H1 (cell line): Measurements from ENCODE around the gene CHTF18. TPM values are rescaled to one million over a fixed set of nuclear protein-coding genes. Genes with fewer than 3 reads are reported as not detected.
A peak's percentile ranks its signal among the peaks of the same experiment; 100 is the strongest.

Experiments
- BCL11A ChIP-seq, 2 experiments: IDR thresholded peaks; one replicate each; pipeline ENCODE4 v1.6.1; 2011; ENCODE audit warnings: low read depth in 2 of 2, low read length in 2 of 2, mild to moderate bottlenecking in 2 of 2
- EGR1 ChIP-seq: IDR thresholded peaks from 2 replicates; pipeline ENCODE4 v1.6.1; 2011; ENCODE audit warnings: low read depth, low read length, borderline replicate concordance
- GABPA ChIP-seq: IDR thresholded peaks from 2 replicates; pipeline ENCODE4 v1.6.1; 2011; ENCODE audit warnings: mild to moderate bottlenecking, low read length, moderate library complexity, borderline replicate concordance; ENCODE audit not compliant: insufficient read depth
- HDAC2 ChIP-seq, 2 experiments: fragments of 300-600 bp in 1 of 2; sonication (generic) in 1 of 2; IDR thresholded peaks; 2 replicates each; pipeline ENCODE4 v1.6.1; 2011 to 2012; ENCODE audit warnings: low read depth in 2 of 2, low read length in 2 of 2, mild to moderate bottlenecking in 2 of 2, moderate library complexity in 2 of 2, borderline replicate concordance in 1 of 2, inconsistent platforms in 1 of 2
- NANOG ChIP-seq: IDR thresholded peaks from 2 replicates; pipeline ENCODE4 v1.6.1; 2011; ENCODE audit warnings: low read length, low read depth, mild to moderate bottlenecking, inconsistent platforms; ENCODE audit not compliant: insufficient read depth, poor library complexity, severe bottlenecking
- TAF7 ChIP-seq: optimal IDR thresholded peaks from 2 replicates; pipeline ENCODE3; 2011; ENCODE audit warnings: low read depth, mild to moderate bottlenecking, inconsistent platforms, low read length, moderate library complexity, borderline replicate concordance
- TCF12 ChIP-seq: IDR thresholded peaks from 2 replicates; pipeline ENCODE4 v1.6.1; 2011; ENCODE audit warnings: low read depth, mild to moderate bottlenecking, low read length
- polyA plus RNA-seq, 7 experiments: library from polyadenylated mRNA; depleted of rRNA in 3 of 7; stranded (reverse) in 5 of 7; unstranded in 2 of 7; fragments of >200 nt in 5 of 7; fragments of 200-250 nt in 2 of 7; gene quantifications; 1 replicate in 5 of 7; 2 replicates in 1 of 7; 4 replicates in 1 of 7; pipeline versions ENCODE4 v1.2.1 to v1.2.3, GENCODE V29; 2011 to 2013; ENCODE audit warnings: missing spikeins in 2 of 7, mixed read lengths in 2 of 7
- total RNA-seq: library from RNA; stranded (reverse); fragmentation: NEBNext Ultra II Directional; extraction: Animal tissue kit (Norgen Biotek cat#: 25700); gene quantifications from 2 replicates; pipeline ENCODE4 v1.2.1, GENCODE V29; 2021
- TF ChIP-seq, protein P1 (sequence below): fragments of 300-600 bp; sonication (generic); IDR thresholded peaks from 2 replicates; pipeline ENCODE4 v1.7.1; 2012; ENCODE audit warnings: low read length, moderate library complexity, mild to moderate bottlenecking, inconsistent platforms; ENCODE audit not compliant: insufficient replicate concordance
- TF ChIP-seq, protein P2 (sequence below): IDR thresholded peaks from 2 replicates; pipeline ENCODE4 v1.6.1; 2012; ENCODE audit warnings: inconsistent platforms

The CHTF18 gene
- total and polyA plus RNA-seq, 2 of the 8 experiments (the other 6 are each of a cell fraction or from before 2014, with no cell fraction given): 75.3 to 104 TPM

DNA sequence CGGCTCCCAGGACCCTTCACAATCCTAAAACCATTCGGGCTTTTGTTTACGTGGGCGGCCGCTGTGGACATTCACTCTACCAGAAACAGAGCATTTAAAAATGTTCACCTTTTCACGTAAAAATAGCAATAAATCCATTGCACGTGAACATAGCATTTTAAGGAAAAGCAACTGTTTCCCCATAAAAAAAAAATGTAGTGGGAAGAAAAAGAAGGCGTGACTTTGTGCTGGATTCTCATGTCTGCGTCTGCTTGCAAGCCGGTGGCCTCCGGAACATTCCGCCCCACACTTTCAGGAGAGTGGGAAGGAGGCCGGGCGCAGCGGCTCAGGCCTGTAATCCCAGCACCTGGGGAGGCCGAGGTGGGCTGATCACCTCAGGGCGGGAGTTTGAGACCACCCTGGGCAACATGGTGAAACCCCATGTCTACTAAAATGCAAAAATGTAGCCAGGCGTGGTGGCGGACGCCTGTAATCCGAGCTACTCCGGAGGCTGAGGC lies 25.5 kb downstream of the CHTF18 start (continued):
- TF ChIP-seq, protein P1, sequence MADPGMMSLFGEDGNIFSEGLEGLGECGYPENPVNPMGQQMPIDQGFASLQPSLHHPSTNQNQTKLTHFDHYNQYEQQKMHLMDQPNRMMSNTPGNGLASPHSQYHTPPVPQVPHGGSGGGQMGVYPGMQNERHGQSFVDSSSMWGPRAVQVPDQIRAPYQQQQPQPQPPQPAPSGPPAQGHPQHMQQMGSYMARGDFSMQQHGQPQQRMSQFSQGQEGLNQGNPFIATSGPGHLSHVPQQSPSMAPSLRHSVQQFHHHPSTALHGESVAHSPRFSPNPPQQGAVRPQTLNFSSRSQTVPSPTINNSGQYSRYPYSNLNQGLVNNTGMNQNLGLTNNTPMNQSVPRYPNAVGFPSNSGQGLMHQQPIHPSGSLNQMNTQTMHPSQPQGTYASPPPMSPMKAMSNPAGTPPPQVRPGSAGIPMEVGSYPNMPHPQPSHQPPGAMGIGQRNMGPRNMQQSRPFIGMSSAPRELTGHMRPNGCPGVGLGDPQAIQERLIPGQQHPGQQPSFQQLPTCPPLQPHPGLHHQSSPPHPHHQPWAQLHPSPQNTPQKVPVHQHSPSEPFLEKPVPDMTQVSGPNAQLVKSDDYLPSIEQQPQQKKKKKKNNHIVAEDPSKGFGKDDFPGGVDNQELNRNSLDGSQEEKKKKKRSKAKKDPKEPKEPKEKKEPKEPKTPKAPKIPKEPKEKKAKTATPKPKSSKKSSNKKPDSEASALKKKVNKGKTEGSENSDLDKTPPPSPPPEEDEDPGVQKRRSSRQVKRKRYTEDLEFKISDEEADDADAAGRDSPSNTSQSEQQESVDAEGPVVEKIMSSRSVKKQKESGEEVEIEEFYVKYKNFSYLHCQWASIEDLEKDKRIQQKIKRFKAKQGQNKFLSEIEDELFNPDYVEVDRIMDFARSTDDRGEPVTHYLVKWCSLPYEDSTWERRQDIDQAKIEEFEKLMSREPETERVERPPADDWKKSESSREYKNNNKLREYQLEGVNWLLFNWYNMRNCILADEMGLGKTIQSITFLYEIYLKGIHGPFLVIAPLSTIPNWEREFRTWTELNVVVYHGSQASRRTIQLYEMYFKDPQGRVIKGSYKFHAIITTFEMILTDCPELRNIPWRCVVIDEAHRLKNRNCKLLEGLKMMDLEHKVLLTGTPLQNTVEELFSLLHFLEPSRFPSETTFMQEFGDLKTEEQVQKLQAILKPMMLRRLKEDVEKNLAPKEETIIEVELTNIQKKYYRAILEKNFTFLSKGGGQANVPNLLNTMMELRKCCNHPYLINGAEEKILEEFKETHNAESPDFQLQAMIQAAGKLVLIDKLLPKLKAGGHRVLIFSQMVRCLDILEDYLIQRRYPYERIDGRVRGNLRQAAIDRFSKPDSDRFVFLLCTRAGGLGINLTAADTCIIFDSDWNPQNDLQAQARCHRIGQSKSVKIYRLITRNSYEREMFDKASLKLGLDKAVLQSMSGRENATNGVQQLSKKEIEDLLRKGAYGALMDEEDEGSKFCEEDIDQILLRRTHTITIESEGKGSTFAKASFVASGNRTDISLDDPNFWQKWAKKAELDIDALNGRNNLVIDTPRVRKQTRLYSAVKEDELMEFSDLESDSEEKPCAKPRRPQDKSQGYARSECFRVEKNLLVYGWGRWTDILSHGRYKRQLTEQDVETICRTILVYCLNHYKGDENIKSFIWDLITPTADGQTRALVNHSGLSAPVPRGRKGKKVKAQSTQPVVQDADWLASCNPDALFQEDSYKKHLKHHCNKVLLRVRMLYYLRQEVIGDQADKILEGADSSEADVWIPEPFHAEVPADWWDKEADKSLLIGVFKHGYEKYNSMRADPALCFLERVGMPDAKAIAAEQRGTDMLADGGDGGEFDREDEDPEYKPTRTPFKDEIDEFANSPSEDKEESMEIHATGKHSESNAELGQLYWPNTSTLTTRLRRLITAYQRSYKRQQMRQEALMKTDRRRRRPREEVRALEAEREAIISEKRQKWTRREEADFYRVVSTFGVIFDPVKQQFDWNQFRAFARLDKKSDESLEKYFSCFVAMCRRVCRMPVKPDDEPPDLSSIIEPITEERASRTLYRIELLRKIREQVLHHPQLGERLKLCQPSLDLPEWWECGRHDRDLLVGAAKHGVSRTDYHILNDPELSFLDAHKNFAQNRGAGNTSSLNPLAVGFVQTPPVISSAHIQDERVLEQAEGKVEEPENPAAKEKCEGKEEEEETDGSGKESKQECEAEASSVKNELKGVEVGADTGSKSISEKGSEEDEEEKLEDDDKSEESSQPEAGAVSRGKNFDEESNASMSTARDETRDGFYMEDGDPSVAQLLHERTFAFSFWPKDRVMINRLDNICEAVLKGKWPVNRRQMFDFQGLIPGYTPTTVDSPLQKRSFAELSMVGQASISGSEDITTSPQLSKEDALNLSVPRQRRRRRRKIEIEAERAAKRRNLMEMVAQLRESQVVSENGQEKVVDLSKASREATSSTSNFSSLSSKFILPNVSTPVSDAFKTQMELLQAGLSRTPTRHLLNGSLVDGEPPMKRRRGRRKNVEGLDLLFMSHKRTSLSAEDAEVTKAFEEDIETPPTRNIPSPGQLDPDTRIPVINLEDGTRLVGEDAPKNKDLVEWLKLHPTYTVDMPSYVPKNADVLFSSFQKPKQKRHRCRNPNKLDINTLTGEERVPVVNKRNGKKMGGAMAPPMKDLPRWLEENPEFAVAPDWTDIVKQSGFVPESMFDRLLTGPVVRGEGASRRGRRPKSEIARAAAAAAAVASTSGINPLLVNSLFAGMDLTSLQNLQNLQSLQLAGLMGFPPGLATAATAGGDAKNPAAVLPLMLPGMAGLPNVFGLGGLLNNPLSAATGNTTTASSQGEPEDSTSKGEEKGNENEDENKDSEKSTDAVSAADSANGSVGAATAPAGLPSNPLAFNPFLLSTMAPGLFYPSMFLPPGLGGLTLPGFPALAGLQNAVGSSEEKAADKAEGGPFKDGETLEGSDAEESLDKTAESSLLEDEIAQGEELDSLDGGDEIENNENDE: no peak
- TF ChIP-seq HDAC2 (IDR thresholded peaks at IDR 0.05; ENCODE audit: borderline replicate concordance in 1 of 2, low read depth in 2 of 2, low read length in 2 of 2) (0 out of 4 replicates have a peak, but pooled peaks of 1 of the 2 experiments have one; percentile 11), EGR1 (0 out of 2 replicates have a peak, but pooled peaks have one; percentile 9), TAF7 (no peak), TCF12 (no peak), GABPA (no peak), BCL11A (IDR thresholded peaks at IDR 0.05; ENCODE audit: low read depth in 2 of 2, low read length in 2 of 2) (no peak), NANOG (no peak)
- TF ChIP-seq, protein P2, sequence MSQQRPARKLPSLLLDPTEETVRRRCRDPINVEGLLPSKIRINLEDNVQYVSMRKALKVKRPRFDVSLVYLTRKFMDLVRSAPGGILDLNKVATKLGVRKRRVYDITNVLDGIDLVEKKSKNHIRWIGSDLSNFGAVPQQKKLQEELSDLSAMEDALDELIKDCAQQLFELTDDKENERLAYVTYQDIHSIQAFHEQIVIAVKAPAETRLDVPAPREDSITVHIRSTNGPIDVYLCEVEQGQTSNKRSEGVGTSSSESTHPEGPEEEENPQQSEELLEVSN: peak; percentile 61; the same call in 1 of the 2 replicates
